A673 (cell line): ENCODE data around the gene UBXN7.

Source experiments
- EZH2 ChIP-seq: fragments of 200-600 bp; sonication (generic); IDR thresholded peaks from 2 replicates; pipeline ENCODE4 v1.6.1; 2017; ENCODE audit warnings: borderline replicate concordance, low read depth, mild to moderate bottlenecking, mixed read lengths, antibody characterized with exemption, low read length; ENCODE audit not compliant: poor library complexity, severe bottlenecking
- TF ChIP-seq, protein P1 (sequence below): fragments of 300-800, 200-600 bp; sonication (generic); conservative IDR thresholded peaks from 2 replicates; pipeline ENCODE4 v1.5.1; 2017; ENCODE audit warnings: low read depth, mild to moderate bottlenecking, antibody characterized with exemption, low read length, moderate library complexity, mixed read lengths

DNA sequence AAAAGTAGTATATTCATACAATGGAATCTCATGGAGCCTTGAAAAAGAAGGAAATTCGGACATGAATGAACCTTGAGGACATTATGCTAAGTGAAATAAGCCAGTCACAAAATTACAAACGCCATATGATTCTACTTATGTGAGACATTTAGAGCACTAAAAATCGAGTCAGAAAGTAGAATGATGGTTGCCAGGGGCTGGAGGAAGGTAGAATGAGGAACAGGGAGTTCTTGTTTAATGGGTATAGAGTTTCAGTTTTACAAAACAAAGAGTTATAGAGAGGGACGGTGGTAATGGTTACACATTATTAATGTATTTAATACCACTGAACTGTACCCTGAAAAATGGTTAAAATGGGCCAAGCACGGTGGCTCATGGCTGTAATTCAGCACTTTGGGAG lies 19.5 kb downstream of the UBXN7 start:
- TF ChIP-seq, protein P1, sequence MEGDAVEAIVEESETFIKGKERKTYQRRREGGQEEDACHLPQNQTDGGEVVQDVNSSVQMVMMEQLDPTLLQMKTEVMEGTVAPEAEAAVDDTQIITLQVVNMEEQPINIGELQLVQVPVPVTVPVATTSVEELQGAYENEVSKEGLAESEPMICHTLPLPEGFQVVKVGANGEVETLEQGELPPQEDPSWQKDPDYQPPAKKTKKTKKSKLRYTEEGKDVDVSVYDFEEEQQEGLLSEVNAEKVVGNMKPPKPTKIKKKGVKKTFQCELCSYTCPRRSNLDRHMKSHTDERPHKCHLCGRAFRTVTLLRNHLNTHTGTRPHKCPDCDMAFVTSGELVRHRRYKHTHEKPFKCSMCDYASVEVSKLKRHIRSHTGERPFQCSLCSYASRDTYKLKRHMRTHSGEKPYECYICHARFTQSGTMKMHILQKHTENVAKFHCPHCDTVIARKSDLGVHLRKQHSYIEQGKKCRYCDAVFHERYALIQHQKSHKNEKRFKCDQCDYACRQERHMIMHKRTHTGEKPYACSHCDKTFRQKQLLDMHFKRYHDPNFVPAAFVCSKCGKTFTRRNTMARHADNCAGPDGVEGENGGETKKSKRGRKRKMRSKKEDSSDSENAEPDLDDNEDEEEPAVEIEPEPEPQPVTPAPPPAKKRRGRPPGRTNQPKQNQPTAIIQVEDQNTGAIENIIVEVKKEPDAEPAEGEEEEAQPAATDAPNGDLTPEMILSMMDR = no peak
- TF ChIP-seq EZH2 = no peak
